NB4 (cell line): ENCODE data around the gene CGB7.
"Not testable (repeated sequence)": the region's sequence is repeated elsewhere in the genome, so short reads cannot be mapped to it uniquely, and the experiment has no call there.

ENCODE experiments used
- CTCF ChIP-seq: IDR thresholded peaks from one replicate; pipeline ENCODE4 v1.5.1; 2012; ENCODE audit warnings: low read depth, low read length
- MAX ChIP-seq: IDR thresholded peaks from 2 replicates; pipeline ENCODE4 v1.6.1; 2011; ENCODE audit warnings: low read depth, low read length
- MYC ChIP-seq: IDR thresholded peaks from 2 replicates; pipeline ENCODE4 v1.6.1; 2011; ENCODE audit warnings: low read depth, low read length
- POLR2A ChIP-seq: IDR thresholded peaks from 2 replicates; pipeline ENCODE4 v1.6.1; 2011; ENCODE audit warnings: mild to moderate bottlenecking; ENCODE audit not compliant: insufficient read length; ENCODE audit errors: extremely low read depth

- not testable (repeated sequence) for TF ChIP-seq CTCF, POLR2A, MYC, MAX
These were observed 19.4 kb downstream of the CGB7 start for GRCh38 chr19:49038111-49038510.
